B cell (primary cell): ENCODE measurements around the gene IFT88. TPM values are rescaled to one million over a fixed set of nuclear protein-coding genes. Genes with fewer than 3 reads are reported as not detected.

Experiments used
- ATAC-seq: fragments of 200-7000 bp; cut with Tn5 transposase; one replicate; pipeline ENCODE4 v1.10.0; 2021; ENCODE audit warnings: low read depth, mild to moderate bottlenecking, moderate number of reproducible peaks, moderate library complexity
- CTCF ChIA-PET: fragments of 350-600 bp; sonication (Branson Sonifier 250); formaldehyde crosslinking; loops from one replicate; lab custom pipeline; 2021; ENCODE audit warnings: antibody characterized with exemption, inconsistent platforms; lab: Charles Lee
- POLR2A ChIA-PET: fragments of 350-600 bp; sonication (Branson Sonifier 250); formaldehyde crosslinking; loops from one replicate; lab custom pipeline; 2021; ENCODE audit warnings: antibody characterized with exemption; lab: Charles Lee
- DNase-seq: peaks from one replicate; pipeline ENCODE4 v3.0.0; 2013
- H2AFZ ChIP-seq: 2 replicates; pipeline ENCODE4 v1.6.1; 2012; ENCODE audit warnings: mild to moderate bottlenecking, low read depth, low read length; ENCODE audit not compliant: insufficient read depth, poor library complexity, severe bottlenecking
- H3K27ac ChIP-seq, 2 donors: 1 replicate in 1 of 2; 2 replicates in 1 of 2; pipeline ENCODE4 v1.5.1; 2012 to 2013; ENCODE audit warnings: low read length in 2 of 2, mild to moderate bottlenecking in 2 of 2, moderate library complexity in 1 of 2
- H3K27me3 ChIP-seq, 4 experiments: fragments of 200-600 bp in 1 of 4; sonication (generic) in 1 of 4; replicated peaks in 1 of 4; 1 replicate in 2 of 4; 2 replicates in 2 of 4; pipeline versions ENCODE4 v1.6.1 to v1.7.0; 2013 to 2016; ENCODE audit warnings: low read length in 3 of 4, mild to moderate bottlenecking in 2 of 4, mixed read lengths in 1 of 4, moderate library complexity in 1 of 4; ENCODE audit not compliant: insufficient read depth in 4 of 4, control insufficient read depth in 3 of 4; ENCODE audit errors: control extremely low read depth in 1 of 4
- H3K36me3 ChIP-seq, 2 experiments: replicated peaks in 1 of 2; 1 replicate in 1 of 2; 2 replicates in 1 of 2; pipeline versions ENCODE4 v1.6.1 to v1.7.1; 2013; ENCODE audit warnings: low read length in 1 of 2; ENCODE audit not compliant: insufficient read depth in 2 of 2, control insufficient read depth in 1 of 2; ENCODE audit errors: control extremely low read depth in 1 of 2, extremely low read depth in 1 of 2
- H3K4me1 ChIP-seq, 2 donors: fragments of 200-600 bp in 1 of 2; sonication (generic) in 1 of 2; 1 replicate in 1 of 2; 2 replicates in 1 of 2; pipeline versions ENCODE4 v1.5.1 to v1.6.1; 2013 to 2017; ENCODE audit warnings: low read length in 2 of 2; ENCODE audit not compliant: control insufficient read depth in 2 of 2, insufficient read depth in 2 of 2
- H3K4me2 ChIP-seq: replicated peaks from 2 replicates; pipeline ENCODE3; 2012; ENCODE audit warnings: mild to moderate bottlenecking, low read depth, low read length; ENCODE audit not compliant: poor library complexity, severe bottlenecking
- H3K4me3 ChIP-seq, 5 experiments: fragments of 200-600 bp in 1 of 5; sonication (generic) in 1 of 5; 1 replicate in 3 of 5; 2 replicates in 2 of 5; pipeline versions ENCODE4 v1.5.1 to v1.7.0; 2011 to 2016; ENCODE audit warnings: low read length in 4 of 5, mild to moderate bottlenecking in 4 of 5, low read depth in 2 of 5, control low read depth in 1 of 5, moderate library complexity in 1 of 5; ENCODE audit not compliant: insufficient read depth in 1 of 5; ENCODE audit errors: control extremely low read depth in 1 of 5, extremely low read depth in 1 of 5
- H3K79me2 ChIP-seq: fragments of 200-600 bp; sonication (generic); one replicate; pipeline ENCODE4 v1.6.0; 2016; ENCODE audit warnings: low read length; ENCODE audit not compliant: control insufficient read depth, insufficient read depth
- H3K9ac ChIP-seq: fragments of 200-600 bp; sonication (generic); 2 replicates; pipeline ENCODE4 v1.6.1; 2017; ENCODE audit warnings: mild to moderate bottlenecking, low read length, moderate library complexity
- H3K9me3 ChIP-seq, 3 donors: one replicate each; pipeline versions ENCODE4 v1.6.1 to v1.7.1; 2013; ENCODE audit warnings: low read length in 2 of 3; ENCODE audit not compliant: control insufficient read depth in 2 of 3, insufficient read depth in 1 of 3; ENCODE audit errors: control extremely low read depth in 1 of 3
- H4K20me1 ChIP-seq: 2 replicates; pipeline ENCODE4 v1.6.0; 2012; ENCODE audit warnings: mild to moderate bottlenecking, low read length; ENCODE audit not compliant: insufficient read depth, control insufficient read depth, poor library complexity, severe bottlenecking
- H3K27ac Mint-ChIP-seq: one replicate; pipeline ENCODE4 v1.8.0; 2021; ENCODE audit warnings: mixed read lengths
- H3K27me3 Mint-ChIP-seq: one replicate; pipeline ENCODE4 v1.8.0; 2021; ENCODE audit warnings: mixed read lengths
- H3K4me1 Mint-ChIP-seq: one replicate; pipeline ENCODE4 v1.8.0; 2021; ENCODE audit warnings: mixed read lengths
- H3K4me3 Mint-ChIP-seq: one replicate; pipeline ENCODE4 v1.8.0; 2021; ENCODE audit warnings: mixed read lengths
- H3K9me3 Mint-ChIP-seq: one replicate; pipeline ENCODE4 v1.8.0; 2022; ENCODE audit warnings: mixed read lengths; ENCODE audit not compliant: insufficient read depth
- CTCF ChIP-seq: fragments of 200-600 bp; IDR thresholded peaks from one replicate; pipeline ENCODE4 v1.8.0; 2022; ENCODE audit warnings: antibody characterized with exemption, mild to moderate bottlenecking
- EZH2 ChIP-seq: IDR thresholded peaks from 2 replicates; pipeline ENCODE4 v1.6.1; 2012; ENCODE audit warnings: borderline replicate concordance, low read depth, mild to moderate bottlenecking, moderate library complexity, low read length; ENCODE audit not compliant: insufficient read depth, poor library complexity, severe bottlenecking
- WGBS: methylation state at CpG from one replicate; pipeline ENCODE4 v1.1.5; 2013; ENCODE audit warnings: missing lambda C conversion rate; ENCODE audit not compliant: insufficient coverage; 5-methylcytosine and 5-hydroxymethylcytosine counted together
- intact Hi-C: fragments of 100-400 bp; cut with micrococcal nuclease; formaldehyde crosslinking; loops from one replicate; pipeline ENCODE4 v1.10.0; 2022
- polyA plus RNA-seq: library from polyadenylated mRNA; depleted of rRNA; stranded (reverse); fragments of >200 nt; gene quantifications from 2 replicates; pipeline ENCODE4 v1.2.3, GENCODE V29; 2012
- total RNA-seq, 2 donors: library from RNA; stranded (reverse); fragments of 120-200 nt in 1 of 2; gene quantifications; 1 replicate in 1 of 2; 2 replicates in 1 of 2; pipeline versions ENCODE4 v1.2.3 to v1.2.4, GENCODE V29; 2013 to 2022

IFT88 gene
- total and polyA plus RNA-seq, 2 donors (not counting 1 experiment from before 2014, with no cell fraction given), result 8.0 to 23.3 TPM

- intact Hi-C loops, result loop anchor here (10.0 kb wide), 1 partner anchor 897 kb away; the partner anchor contains the start of gene MICU2
- H3K9me3 ChIP-seq, result no peaks in the 10 kb centered on the region
- H3K4me3 ChIP-seq, result no peak overlapping the region
- ChIA-PET CTCF (interaction anchor here (1.0 to 5.3 kb wide), 2 partner anchors 121 to 216 kb away, joined by 3 to 35 read pairs; no protein-coding TSS in a partner anchor), POLR2A (no interaction called here)
- no peak for TF ChIP-seq EZH2
- no peak for TF ChIP-seq CTCF
- no peaks in the 10 kb centered on the region for H3K27me3 ChIP-seq
- H3K27ac ChIP-seq, result no peak overlapping the region
- peaks cover 0 to 8% of the 10 kb centered on the region in 2 donors for H3K4me1 ChIP-seq
- H3K79me2 ChIP-seq, result no peaks in the 10 kb centered on the region
- no peak for ATAC-seq
- 83% methylated on average over 1 of the region's 2 CpGs for WGBS
- no peaks in the 10 kb centered on the region for H4K20me1 ChIP-seq
- H3K9ac ChIP-seq, result no peak overlapping the region
- Mint-ChIP-seq H3K27me3 (peaks cover 5% of the 10 kb centered on the region), H3K4me1 (peaks cover 9% of the 10 kb centered on the region), H3K9me3 (no peaks in the 10 kb centered on the region), H3K4me3 (no peak overlapping the region), H3K27ac (no peak overlapping the region)
- H2AFZ ChIP-seq, result no peak overlapping the region
- H3K4me2 ChIP-seq, result no peak overlapping the region
- no peaks in the 10 kb centered on the region for H3K36me3 ChIP-seq
- DNase-seq, result no peak
These were observed 141.3 kb downstream of the IFT88 start for GRCh38 chr13:20708216-20708615.

- 100% methylated on average over 3 of the region's 8 CpGs for WGBS
- H3K27me3 ChIP-seq, result peaks cover 0 to 2% (median 0%) of the 10 kb centered on the region in 4 experiments
- Mint-ChIP-seq H3K4me1 (peaks cover 7% of the 10 kb centered on the region), H3K27me3 (peaks cover 8% of the 10 kb centered on the region), H3K27ac (no peak overlapping the region), H3K4me3 (no peak overlapping the region), H3K9me3 (no peaks in the 10 kb centered on the region)
- H4K20me1 ChIP-seq, result no peaks in the 10 kb centered on the region
- no peaks in the 10 kb centered on the region for H3K79me2 ChIP-seq
- H3K4me2 ChIP-seq, result no peak overlapping the region
- DNase-seq (no peak), ATAC-seq (no peak)
- ChIA-PET POLR2A (no interaction called here), CTCF (interaction anchor here (1.2 to 5.3 kb wide), 2 partner anchors 119 to 217 kb away, joined by 4 to 35 read pairs; no protein-coding TSS in a partner anchor)
- H3K4me1 ChIP-seq, result peaks cover 0 to 8% of the 10 kb centered on the region in 2 donors
- H3K36me3 ChIP-seq, result no peaks in the 10 kb centered on the region
- H2AFZ ChIP-seq, result no peak overlapping the region
- intact Hi-C loops, result loop anchor here (10.0 kb wide), 1 partner anchor 895 kb away; the partner anchor contains the start of gene MICU2
- no peak overlapping the region for H3K4me3 ChIP-seq
- TF ChIP-seq CTCF, result no peak
- no peak for TF ChIP-seq EZH2
- H3K9ac ChIP-seq, result no peak overlapping the region
- no peaks in the 10 kb centered on the region for H3K9me3 ChIP-seq
- no peak overlapping the region for H3K27ac ChIP-seq
These were observed 142.4 kb downstream of the IFT88 start for GRCh38 chr13:20709369-20709768.
